SK-N-SH treated with all-trans-retinoic acid at 6 μM for 48 hours (cell line): ENCODE measurements around the gene HECTD1.

Experiments
- ARNTL ChIP-seq: fragments of 450-650 bp; formaldehyde crosslinking; IDR thresholded peaks from 2 replicates; pipeline ENCODE4 v1.5.0; 2020; ENCODE audit warnings: low read depth, mild to moderate bottlenecking, moderate library complexity, borderline replicate concordance
- BACH2 ChIP-seq: fragments of 250-450 bp; sonication (Bioruptor Pico); IDR thresholded peaks from 2 replicates; pipeline ENCODE4 v1.9.0; 2021; ENCODE audit warnings: mild to moderate bottlenecking, borderline replicate concordance
- CSRNP3 ChIP-seq: fragments of 250-450 bp; sonication (Bioruptor Pico); IDR thresholded peaks from 2 replicates; pipeline ENCODE4 v1.5.1; 2021; ENCODE audit warnings: mild to moderate bottlenecking, moderate library complexity
- GLIS3 ChIP-seq: fragments of 250-450 bp; sonication (Bioruptor Pico); IDR thresholded peaks from 2 replicates; pipeline ENCODE4 v1.5.0; 2020; ENCODE audit warnings: mild to moderate bottlenecking, moderate library complexity
- ISL1 ChIP-seq: fragments of 250-450 bp; sonication (Bioruptor Pico); IDR thresholded peaks from 2 replicates; pipeline ENCODE4 v2.1.2; 2022; ENCODE audit warnings: mild to moderate bottlenecking, moderate library complexity
- OSR1 ChIP-seq: fragments of 250-450 bp; sonication (Bioruptor Pico); IDR thresholded peaks from 2 replicates; pipeline ENCODE4 v1.8.0; 2022; ENCODE audit warnings: moderate library complexity, mild to moderate bottlenecking, inconsistent platforms
- PATZ1 ChIP-seq: fragments of 250-450 bp; sonication (Bioruptor Pico); IDR thresholded peaks from 2 replicates; pipeline ENCODE4 v1.8.0; 2020; ENCODE audit warnings: mild to moderate bottlenecking, moderate library complexity, borderline replicate concordance
- RARB ChIP-seq: fragments of 250-450 bp; sonication (Bioruptor Pico); IDR thresholded peaks from 2 replicates; pipeline ENCODE4 v1.8.0; 2021; ENCODE audit warnings: mild to moderate bottlenecking, moderate library complexity
- SNAI2 ChIP-seq: fragments of 250-450 bp; sonication (Bioruptor Pico); IDR thresholded peaks from 2 replicates; pipeline ENCODE4 v1.5.0; 2020; ENCODE audit warnings: mild to moderate bottlenecking, moderate library complexity
- TOX ChIP-seq: fragments of 250-450 bp; sonication (Bioruptor Pico); IDR thresholded peaks from 2 replicates; pipeline ENCODE4 v1.8.0; 2021; ENCODE audit warnings: mild to moderate bottlenecking, moderate library complexity, borderline replicate concordance
- TSHZ2 ChIP-seq: fragments of 250-450 bp; sonication (Bioruptor Pico); IDR thresholded peaks from 2 replicates; pipeline ENCODE4 v1.5.0; 2020; ENCODE audit warnings: mild to moderate bottlenecking, moderate library complexity
- ZFP30 ChIP-seq: fragments of 450-650 bp; formaldehyde crosslinking; IDR thresholded peaks from 2 replicates; pipeline ENCODE4 v1.5.0; 2022; ENCODE audit warnings: mild to moderate bottlenecking, moderate library complexity
- TF ChIP-seq, protein P1 (sequence below): fragments of 250-450 bp; sonication (Bioruptor Pico); IDR thresholded peaks from 2 replicates; pipeline ENCODE4 v1.5.1; 2020; ENCODE audit warnings: low read depth, mild to moderate bottlenecking, moderate library complexity

GRCh38 chr14:31173120-31173837 is 34.3 kb downstream of the HECTD1 start:
- TF ChIP-seq CSRNP3 (no peak), ISL1 (CRISPR knock-in tag) (no peak), OSR1 (no peak), ZFP30 (CRISPR knock-in tag) (no peak), TOX (CRISPR knock-in tag) (no peak), ARNTL (CRISPR knock-in tag) (no peak), SNAI2 (CRISPR knock-in tag) (no peak), BACH2 (CRISPR knock-in tag) (no peak), TSHZ2 (CRISPR knock-in tag) (no peak), PATZ1 (CRISPR knock-in tag) (no peak), GLIS3 (CRISPR knock-in tag) (no peak), RARB (no peak)
- TF ChIP-seq, protein P1, sequence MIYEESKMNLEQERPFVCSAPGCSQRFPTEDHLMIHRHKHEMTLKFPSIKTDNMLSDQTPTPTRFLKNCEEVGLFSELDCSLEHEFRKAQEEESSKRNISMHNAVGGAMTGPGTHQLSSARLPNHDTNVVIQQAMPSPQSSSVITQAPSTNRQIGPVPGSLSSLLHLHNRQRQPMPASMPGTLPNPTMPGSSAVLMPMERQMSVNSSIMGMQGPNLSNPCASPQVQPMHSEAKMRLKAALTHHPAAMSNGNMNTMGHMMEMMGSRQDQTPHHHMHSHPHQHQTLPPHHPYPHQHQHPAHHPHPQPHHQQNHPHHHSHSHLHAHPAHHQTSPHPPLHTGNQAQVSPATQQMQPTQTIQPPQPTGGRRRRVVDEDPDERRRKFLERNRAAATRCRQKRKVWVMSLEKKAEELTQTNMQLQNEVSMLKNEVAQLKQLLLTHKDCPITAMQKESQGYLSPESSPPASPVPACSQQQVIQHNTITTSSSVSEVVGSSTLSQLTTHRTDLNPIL (CRISPR knock-in tag), result no peak
